CD4-positive, alpha-beta T cell treated with Interleukin-6 at 100 ng/mL for 8 hours (primary cell): ENCODE results near the gene MEPE.

Experiments used
- DNase-seq: peaks from one replicate; pipeline ENCODE4 v3.0.0-alpha.2; 2020; ENCODE audit warnings: mixed read lengths, low spot score

MEPE gene

GRCh38 chr4:87843936-87844335 lies 11.2 kb downstream of the MEPE start:
- no peak for DNase-seq

- no peak for DNase-seq
These were observed 11.7 kb downstream of the MEPE start for GRCh38 chr4:87844452-87844851.

DNA sequence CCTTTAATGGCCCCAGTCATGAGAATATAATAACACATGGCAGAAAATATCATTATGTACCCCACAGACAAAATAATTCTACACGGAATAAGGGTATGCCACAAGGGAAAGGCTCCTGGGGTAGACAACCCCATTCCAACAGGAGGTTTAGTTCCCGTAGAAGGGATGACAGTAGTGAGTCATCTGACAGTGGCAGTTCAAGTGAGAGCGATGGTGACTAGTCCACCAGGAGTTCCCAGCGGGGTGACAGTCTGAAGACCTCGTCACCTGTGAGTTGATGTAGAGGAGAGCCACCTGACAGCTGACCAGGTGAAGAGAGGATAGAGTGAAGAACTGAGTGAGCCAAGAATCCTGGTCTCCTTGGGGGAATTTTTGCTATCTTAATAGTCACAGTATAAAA lies 13.5 kb downstream of the MEPE start:
- DNase-seq = no peak

- peak; percentile 8 for DNase-seq
These were observed 16.0 kb downstream of the MEPE start for GRCh38 chr4:87848622-87849351.

- no peak for DNase-seq
These were observed 16.8 kb downstream of the MEPE start for GRCh38 chr4:87849612-87850011.

DNA sequence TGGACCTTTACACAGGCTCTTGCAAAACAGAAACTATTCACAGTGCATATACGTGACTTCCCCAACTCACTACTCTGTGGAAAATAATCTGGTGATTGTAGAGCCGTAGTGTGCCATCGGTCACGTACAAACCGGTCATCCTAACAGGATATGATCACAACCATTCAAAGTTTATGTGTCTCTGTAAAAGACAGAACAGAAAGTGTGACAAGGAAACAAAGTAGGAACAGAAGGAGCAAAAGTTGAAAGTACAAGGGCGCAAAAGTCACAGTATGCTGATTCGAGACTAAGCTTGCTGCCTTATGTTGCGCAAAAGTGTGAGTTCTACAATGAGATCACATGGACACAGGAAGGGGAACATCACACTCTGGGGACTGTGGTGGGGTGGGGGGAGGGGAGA lies 18.6 kb downstream of the MEPE start:
- DNase-seq = no peak

DNA sequence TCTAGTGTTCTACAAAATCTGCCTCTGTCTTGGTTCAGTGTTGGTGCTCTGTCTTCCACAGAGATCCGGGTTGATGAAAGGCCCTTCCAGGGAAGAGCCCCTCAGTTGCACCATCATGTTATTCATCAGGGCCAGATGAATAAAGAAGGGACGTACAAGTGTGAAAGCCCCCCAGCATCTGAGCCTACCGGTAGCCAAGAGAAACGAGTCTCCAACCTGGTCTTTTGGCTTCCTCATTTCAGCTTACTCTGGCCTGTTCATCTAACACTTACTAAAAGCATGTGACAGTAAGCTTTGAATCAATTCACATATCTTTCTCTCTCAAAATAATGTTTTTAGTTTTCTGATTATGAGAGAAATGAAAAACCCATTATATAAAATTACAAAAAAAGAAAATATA lies 19.2 kb downstream of the MEPE start:
- DNase-seq = no peak

GRCh38 chr4:87853108-87853507 lies 20.3 kb downstream of the MEPE start:
- no peak for DNase-seq

DNA sequence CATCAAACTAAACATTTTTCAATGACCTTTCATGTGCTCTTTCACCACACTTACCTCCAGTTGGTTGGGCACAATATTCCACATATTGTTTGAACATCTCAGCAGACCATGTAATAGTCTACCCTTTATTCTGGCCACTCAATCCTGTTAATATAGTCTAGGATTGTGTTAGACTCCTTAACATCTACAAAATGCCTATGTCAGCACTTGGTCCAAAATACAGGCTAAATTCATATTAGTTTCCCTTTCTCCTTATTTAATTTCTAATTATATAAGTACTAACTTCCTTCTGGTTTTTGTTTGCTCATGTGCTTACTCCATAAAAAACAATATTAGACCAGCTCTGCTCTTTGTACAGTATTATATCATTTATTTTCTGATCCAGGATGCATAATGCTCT lies 21.1 kb downstream of the MEPE start:
- no peak for DNase-seq

DNA sequence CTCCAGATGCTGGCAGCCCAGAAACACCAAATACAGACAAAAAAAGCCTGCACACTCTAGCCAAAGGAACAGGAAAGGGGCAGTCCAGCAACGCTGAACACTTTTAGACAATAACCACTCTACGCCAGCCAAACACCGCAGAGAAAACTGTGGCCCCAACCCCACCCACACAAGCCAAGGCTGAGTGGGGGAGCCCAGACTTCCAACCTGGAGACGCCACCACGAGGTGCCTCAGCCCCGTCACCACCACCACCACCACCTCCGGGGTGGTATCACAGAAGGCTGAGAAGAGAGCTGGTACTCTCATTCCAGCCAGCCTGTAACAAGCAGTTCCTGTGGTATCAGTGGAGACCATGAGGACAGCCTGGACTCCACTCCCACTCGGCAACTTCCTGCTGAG lies 22.8 kb downstream of the MEPE start:
- DNase-seq = no peak

- DNase-seq = no peak
These were observed 24.0 kb downstream of the MEPE start for GRCh38 chr4:87856816-87857215.

DNA sequence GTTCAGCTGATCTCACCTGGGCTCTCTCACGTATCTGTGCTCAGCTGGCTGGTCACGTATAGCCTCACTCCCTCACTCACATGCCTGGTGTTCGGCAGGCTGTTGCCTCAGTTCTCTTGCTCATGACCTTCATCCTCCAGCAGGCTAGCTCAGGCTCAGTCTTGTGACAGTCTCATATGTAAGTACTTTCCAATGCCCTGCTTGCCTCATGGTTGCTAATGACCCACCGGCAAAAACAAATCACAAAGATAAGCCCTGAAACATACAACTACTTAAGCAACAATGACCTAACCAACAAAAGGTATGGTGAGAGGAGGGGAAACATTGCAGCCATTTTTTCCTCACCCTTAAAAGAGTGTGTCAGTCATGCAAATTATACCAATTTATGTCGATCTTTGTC lies 25.0 kb downstream of the MEPE start:
- DNase-seq = no peak

DNA sequence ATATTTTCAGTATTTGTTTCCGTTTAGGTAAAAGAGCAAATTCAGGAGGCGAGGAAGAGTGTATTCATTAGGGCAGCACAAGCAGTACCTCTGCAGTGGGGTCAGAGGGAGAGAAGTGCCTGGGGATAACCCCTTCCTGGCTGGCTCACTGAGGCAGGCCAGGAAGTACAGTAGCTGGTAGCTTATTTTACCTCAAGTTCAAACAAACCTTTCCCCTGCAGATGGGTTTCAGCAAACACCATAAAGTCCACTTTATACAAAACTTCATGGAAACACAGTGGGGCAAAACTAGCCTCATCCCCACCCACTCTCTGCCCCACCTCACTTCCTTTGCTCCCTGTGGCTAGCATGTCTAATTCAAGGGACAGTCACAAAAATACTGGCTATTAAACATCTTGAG lies 29.5 kb downstream of the MEPE start:
- no peak for DNase-seq

- no peak for DNase-seq
These were observed 30.7 kb downstream of the MEPE start for GRCh38 chr4:87863486-87863885.

- DNase-seq = no peak
These were observed 31.6 kb downstream of the MEPE start for GRCh38 chr4:87864321-87864720.

DNA sequence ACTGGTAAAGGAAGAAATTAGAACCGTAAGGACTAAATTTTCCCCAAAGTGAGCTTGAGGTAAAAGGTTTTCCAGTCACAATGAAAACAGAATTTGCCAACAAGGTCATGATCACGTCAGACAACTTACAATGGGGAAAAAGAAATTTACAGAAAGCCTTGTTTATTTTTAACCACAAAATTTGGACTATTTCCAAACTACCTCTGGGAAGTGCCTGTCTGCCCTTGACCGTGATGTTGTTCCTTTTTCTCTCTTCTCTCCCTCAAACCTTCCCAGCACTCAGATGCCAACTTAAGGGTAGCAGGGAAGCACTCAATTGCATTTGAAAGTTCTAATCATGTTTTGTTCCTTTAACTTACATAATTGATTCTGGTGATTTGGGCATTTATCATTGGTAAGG lies 32.5 kb downstream of the MEPE start:
- DNase-seq = no peak

GRCh38 chr4:87865960-87866598 lies 33.3 kb downstream of the MEPE start:
- no peak for DNase-seq

- no peak for DNase-seq
These were observed 35.8 kb downstream of the MEPE start for GRCh38 chr4:87868522-87868921.

- DNase-seq = no peak
These were observed 39.3 kb downstream of the MEPE start for GRCh38 chr4:87872028-87872427.

DNA sequence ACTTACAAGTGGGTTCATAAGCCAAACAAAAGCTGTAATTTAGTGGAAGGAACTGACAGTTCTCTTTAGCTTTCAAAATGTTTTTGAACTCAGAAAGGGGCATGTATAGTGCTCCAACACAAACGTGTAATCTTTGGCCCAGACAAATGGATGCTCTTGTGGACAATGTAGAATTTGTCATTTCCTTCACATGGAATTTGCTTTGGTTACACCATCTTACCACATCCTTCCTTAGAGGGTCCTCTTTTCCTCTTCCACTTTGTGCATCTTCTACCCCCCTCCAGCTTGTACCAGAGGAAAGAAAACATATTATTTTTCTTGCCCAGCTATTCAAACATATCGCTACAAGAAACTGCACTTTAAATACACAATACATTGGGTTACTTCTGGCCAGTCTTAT lies 42.4 kb downstream of the MEPE start:
- no peak for DNase-seq

GRCh38 chr4:87880106-87880505 lies 47.3 kb downstream of the MEPE start:
- DNase-seq = no peak

- DNase-seq = no peak
These were observed 48.3 kb downstream of the MEPE start for GRCh38 chr4:87881115-87881514.

DNA sequence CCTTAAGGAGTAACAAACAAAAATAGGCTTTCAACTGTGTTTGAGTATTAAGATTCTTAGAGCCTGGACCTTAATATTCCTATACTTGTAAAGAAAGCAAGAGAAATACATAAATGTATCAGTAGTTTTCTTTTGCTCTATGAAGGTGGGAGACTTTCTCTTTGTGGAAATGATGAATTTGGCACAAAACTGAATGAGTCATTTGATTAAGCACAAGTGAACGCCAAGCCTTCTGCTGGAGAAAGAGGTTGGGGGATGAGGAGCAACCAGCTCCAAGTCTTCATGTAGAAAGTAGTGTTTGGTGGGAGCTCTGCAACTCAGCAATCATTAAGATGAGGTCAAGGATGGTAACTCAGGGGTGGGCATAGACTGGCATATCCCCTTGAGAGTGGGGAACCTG lies 49.6 kb downstream of the MEPE start:
- DNase-seq = no peak

DNA sequence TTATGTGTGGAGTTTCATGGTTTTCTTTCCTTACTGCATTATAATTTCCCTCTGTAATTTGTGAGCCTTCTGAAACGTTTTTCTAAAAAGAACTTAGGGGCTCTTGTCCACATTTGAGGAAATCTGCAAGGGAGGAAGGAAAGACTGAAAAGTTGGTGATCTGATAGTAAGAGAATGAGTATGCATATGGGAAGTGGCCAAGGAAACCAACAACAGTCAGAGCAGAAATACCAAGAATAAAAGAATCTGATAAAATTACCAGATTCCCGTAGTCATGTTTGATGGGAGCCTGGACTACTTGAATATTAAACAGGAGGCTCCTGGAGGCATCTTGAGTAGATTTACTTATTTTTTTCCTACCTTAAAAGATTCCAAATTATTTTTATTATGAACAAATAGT lies 50.1 kb downstream of the MEPE start:
- no peak for DNase-seq
